ENCODE results near the gene SUGCT.

Gene SUGCT

GRCh38 chr7:40775877-40776276, 641.1 kb downstream of the SUGCT start:
- Histone ChIP-seq H3K9ac (ENCODE audit: low read length) (no peak overlapping the region), H3K79me2 (ENCODE audit: low read length) (no peaks in the 10 kb centered on the region), H3K27ac (ENCODE audit: low read length) (no peak overlapping the region), H4K20me1 (ENCODE audit: insufficient read depth, low read length) (no peaks in the 10 kb centered on the region), H3K9me3 (replicated peaks; ENCODE audit: insufficient read depth, low read length) (no peaks in the 10 kb centered on the region), H3F3A (ENCODE audit: insufficient read depth, low read length) (no peaks in the 10 kb centered on the region), H3K36me3 (replicated peaks; ENCODE audit: insufficient read depth, low read length) (no peaks in the 10 kb centered on the region), H3K4me1 (ENCODE audit: low read length) (no peaks in the 10 kb centered on the region), H3K27me3 (replicated peaks; ENCODE audit: insufficient read depth, low read length) (no peaks in the 10 kb centered on the region), H3K9me2 (replicated peaks; ENCODE audit: insufficient read depth, low read length) (no peaks in the 10 kb centered on the region), H2AFZ (ENCODE audit: low read length) (no peak overlapping the region), H3K4me3 (ENCODE audit: low read length) (no peak overlapping the region), H3K4me2 (ENCODE audit: low read depth, low read length) (no peak overlapping the region)
- TF ChIP-seq EZH2phosphoT487 (IDR thresholded peaks at IDR 0.05; ENCODE audit: low read length), result no peak
- TF ChIP-seq CTCF (IDR thresholded peaks at IDR 0.05; ENCODE audit: low read length), result no peak
- no peak for TF ChIP-seq EZH2 (optimal IDR thresholded peaks at IDR 0.05; ENCODE audit: low read depth, low read length)
- DNase-seq, result no peak

DNA sequence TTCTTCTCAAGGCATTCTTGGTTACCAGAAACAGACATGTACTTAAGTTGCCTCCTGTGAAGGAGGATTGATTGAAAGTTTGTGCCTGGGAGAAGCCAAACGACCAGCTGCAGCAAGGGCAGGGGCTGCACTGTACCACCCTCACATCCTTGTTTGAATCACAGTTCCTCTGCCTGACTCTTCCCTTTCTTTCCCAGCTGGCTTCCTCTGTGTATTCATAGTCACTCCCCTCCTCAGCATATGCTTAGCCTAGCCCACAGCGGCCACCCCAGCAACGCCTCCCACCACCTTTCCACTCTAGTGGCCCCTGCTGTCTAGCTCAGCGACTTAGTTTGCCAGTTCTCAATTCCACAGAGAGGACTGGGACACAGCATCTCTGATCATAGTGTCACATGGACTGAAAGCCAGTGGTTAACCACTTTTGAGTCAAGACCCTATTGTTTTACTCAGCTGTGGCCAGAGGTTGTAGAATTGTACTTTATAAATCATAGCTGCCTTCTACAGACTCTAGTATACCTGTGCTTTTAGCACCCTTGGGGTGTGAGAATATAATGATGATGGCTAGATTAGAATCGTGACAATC, 643.0 kb downstream of the SUGCT start:
- Histone ChIP-seq H3K27me3 (replicated peaks; ENCODE audit: insufficient read depth, low read length) (no peaks in the 10 kb centered on the region), H3K4me2 (ENCODE audit: low read depth, low read length) (no peak overlapping the region), H3K9me2 (replicated peaks; ENCODE audit: insufficient read depth, low read length) (no peaks in the 10 kb centered on the region), H3K27ac (ENCODE audit: low read length) (no peak overlapping the region), H3K36me3 (replicated peaks; ENCODE audit: insufficient read depth, low read length) (no peaks in the 10 kb centered on the region), H3K9ac (ENCODE audit: low read length) (no peak overlapping the region), H3K9me3 (replicated peaks; ENCODE audit: insufficient read depth, low read length) (no peaks in the 10 kb centered on the region), H3K4me1 (ENCODE audit: low read length) (no peaks in the 10 kb centered on the region), H3K4me3 (ENCODE audit: low read length) (no peak overlapping the region), H3F3A (ENCODE audit: insufficient read depth, low read length) (no peaks in the 10 kb centered on the region), H4K20me1 (ENCODE audit: insufficient read depth, low read length) (no peaks in the 10 kb centered on the region), H3K79me2 (ENCODE audit: low read length) (no peaks in the 10 kb centered on the region), H2AFZ (ENCODE audit: low read length) (no peak overlapping the region)
- no peak for DNase-seq
- no peak for TF ChIP-seq CTCF (IDR thresholded peaks at IDR 0.05; ENCODE audit: low read length)
- TF ChIP-seq EZH2 (optimal IDR thresholded peaks at IDR 0.05; ENCODE audit: low read depth, low read length), result no peak
- no peak for TF ChIP-seq EZH2phosphoT487 (IDR thresholded peaks at IDR 0.05; ENCODE audit: low read length)

DNA sequence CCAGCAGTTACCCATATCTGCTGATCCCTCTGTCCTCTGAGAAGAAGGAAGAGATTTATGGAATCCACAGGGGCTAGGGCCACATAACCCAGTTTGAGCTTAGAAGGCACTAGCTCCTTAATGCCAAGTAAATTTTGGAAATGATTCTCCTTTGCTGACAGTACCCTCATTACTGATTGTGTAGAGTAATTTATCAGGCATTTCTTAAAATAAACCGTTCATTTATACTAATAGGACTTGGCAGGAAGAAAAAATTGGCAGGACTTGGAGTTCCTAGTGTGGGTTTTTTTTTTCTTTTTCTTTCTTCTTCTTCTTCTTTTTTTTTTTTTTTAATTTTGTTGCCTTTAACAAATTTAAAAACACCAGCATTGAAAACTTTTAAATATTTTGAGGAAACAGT, 645.7 kb downstream of the SUGCT start:
- no peak for DNase-seq
- no peak for TF ChIP-seq EZH2 (optimal IDR thresholded peaks at IDR 0.05; ENCODE audit: low read depth, low read length)
- TF ChIP-seq CTCF (IDR thresholded peaks at IDR 0.05; ENCODE audit: low read length), result no peak
- no peak for TF ChIP-seq EZH2phosphoT487 (IDR thresholded peaks at IDR 0.05; ENCODE audit: low read length)
- no peak overlapping the region for H3K9ac ChIP-seq (ENCODE audit: low read length)
- H3K9me2 ChIP-seq (replicated peaks; ENCODE audit: insufficient read depth, low read length), result no peaks in the 10 kb centered on the region
- no peaks in the 10 kb centered on the region for H3K4me1 ChIP-seq (ENCODE audit: low read length)
- H3K36me3 ChIP-seq (replicated peaks; ENCODE audit: insufficient read depth, low read length), result no peaks in the 10 kb centered on the region
- H3F3A ChIP-seq (ENCODE audit: insufficient read depth, low read length), result no peaks in the 10 kb centered on the region
- H3K4me2 ChIP-seq (ENCODE audit: low read depth, low read length), result no peak overlapping the region
- H3K27me3 ChIP-seq (replicated peaks; ENCODE audit: insufficient read depth, low read length), result no peaks in the 10 kb centered on the region
- H2AFZ ChIP-seq (ENCODE audit: low read length), result no peak overlapping the region
- H3K4me3 ChIP-seq (ENCODE audit: low read length), result no peak overlapping the region
- no peaks in the 10 kb centered on the region for H3K79me2 ChIP-seq (ENCODE audit: low read length)
- H4K20me1 ChIP-seq (ENCODE audit: insufficient read depth, low read length), result no peaks in the 10 kb centered on the region
- no peak overlapping the region for H3K27ac ChIP-seq (ENCODE audit: low read length)
- no peaks in the 10 kb centered on the region for H3K9me3 ChIP-seq (replicated peaks; ENCODE audit: insufficient read depth, low read length)
